Measurements from ENCODE around the gene ARX. TPM values are rescaled to one million over a fixed set of nuclear protein-coding genes. Genes with fewer than 3 reads are reported as not detected.
A peak's percentile ranks its signal among the peaks of the same experiment; 100 is the strongest.

ARX gene
- not detected for total RNA-seq
- under 1 TPM in 2 of 3 donors, not detected in 1; 0.10 to 0.23 TPM for polyA plus RNA-seq

DNA sequence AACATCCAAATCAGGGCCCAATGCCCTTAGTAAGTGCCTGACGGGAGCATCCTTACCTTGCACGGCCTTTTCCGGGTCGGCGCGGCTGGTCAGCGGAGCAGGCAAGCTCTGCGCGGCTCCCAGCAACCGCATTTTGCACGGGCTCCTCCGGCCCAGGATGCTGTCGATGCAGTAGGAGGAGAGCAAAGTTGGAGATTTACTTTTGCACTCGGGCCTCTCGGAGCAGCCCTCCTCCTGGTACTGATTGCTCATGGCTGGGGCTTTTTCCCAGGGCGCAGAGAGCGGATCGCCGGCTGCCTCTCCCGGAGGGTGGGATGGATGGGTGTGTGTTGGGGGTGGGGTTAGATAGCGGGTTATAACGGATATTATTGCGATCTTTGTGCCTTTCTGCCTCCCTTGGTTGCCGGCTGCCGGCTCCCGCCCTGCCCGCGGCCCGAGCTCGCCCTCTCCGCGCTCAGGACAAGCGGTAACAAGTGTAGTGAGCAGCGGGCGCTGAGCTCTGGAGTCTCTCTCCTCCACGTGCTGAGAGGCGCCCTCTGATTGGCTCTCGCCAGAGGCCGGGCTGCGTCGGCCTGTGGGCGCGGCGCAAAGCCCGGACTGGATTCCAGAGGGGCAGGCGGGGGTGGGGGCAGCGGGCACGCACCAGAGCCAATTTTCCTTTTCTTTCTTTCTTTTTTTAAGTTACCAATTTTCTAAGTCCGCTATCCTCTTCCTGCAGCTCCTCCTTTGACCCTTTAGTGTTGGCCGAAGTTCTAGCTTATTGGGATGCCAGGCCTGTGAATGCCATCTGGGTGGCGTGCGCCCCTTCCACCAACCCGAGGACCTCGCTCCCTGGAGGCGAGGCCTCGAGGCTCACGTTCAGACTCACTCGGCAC, at the start of gene ARX:
TSS of gene ARX (minus strand) at position 480 of the 875 bp plus-strand sequence. CDS start at position 252, 228 bp downstream.
- H3K36me3 ChIP-seq = no peaks in the 10 kb centered on the region
- H3K9me3 ChIP-seq = no peaks in the 10 kb centered on the region
- TF ChIP-seq EP300 (IDR thresholded peaks at IDR 0.05) = no peak
- TF ChIP-seq, protein P1, sequence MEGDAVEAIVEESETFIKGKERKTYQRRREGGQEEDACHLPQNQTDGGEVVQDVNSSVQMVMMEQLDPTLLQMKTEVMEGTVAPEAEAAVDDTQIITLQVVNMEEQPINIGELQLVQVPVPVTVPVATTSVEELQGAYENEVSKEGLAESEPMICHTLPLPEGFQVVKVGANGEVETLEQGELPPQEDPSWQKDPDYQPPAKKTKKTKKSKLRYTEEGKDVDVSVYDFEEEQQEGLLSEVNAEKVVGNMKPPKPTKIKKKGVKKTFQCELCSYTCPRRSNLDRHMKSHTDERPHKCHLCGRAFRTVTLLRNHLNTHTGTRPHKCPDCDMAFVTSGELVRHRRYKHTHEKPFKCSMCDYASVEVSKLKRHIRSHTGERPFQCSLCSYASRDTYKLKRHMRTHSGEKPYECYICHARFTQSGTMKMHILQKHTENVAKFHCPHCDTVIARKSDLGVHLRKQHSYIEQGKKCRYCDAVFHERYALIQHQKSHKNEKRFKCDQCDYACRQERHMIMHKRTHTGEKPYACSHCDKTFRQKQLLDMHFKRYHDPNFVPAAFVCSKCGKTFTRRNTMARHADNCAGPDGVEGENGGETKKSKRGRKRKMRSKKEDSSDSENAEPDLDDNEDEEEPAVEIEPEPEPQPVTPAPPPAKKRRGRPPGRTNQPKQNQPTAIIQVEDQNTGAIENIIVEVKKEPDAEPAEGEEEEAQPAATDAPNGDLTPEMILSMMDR (IDR thresholded peaks at IDR 0.05) = no peak
- no peak for TF ChIP-seq POLR2AphosphoS5 (IDR thresholded peaks at IDR 0.05)
- TF ChIP-seq POLR2A (IDR thresholded peaks at IDR 0.05) = no peak
- H3K4me3 ChIP-seq = peak within 1 kb of the TSS in 1 of 4 donors; percentile 10
- intact Hi-C loops (cut with DNase I) = no loop called here
- 4 to 5% methylated on average over 58 of the region's 58 CpGs for WGBS, 2 donors
- H3K4me1 ChIP-seq = peaks cover 0 to 19% (median 15%) of the 10 kb centered on the region in 4 donors
- no peak within 1 kb of the TSS for H3K27ac ChIP-seq
- no peak for DNase-seq
- peaks cover 69 to 97% (median 85%) of the 10 kb centered on the region in 3 donors for H3K27me3 ChIP-seq

DNA sequence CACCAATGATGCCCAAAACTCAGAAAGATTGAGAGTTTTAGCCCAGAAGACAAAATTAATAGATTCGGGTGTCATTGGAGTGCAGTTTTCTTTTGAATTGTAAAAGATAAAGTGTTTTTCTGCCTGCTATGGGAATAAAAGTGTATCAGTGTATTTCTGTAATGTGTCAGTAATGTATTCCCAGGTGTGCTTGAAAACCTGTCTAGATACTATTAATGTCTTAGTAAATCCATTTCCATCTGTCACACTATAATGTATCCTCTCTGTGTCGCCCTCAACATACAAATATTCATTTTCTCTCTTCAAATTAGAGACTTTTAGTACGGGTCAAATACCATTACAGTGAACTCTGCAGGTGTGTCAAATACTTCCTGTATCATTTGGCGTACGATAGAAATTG, 43.5 kb upstream of the ARX start:
- Histone ChIP-seq H3K27me3 (no peaks in the 10 kb centered on the region), H3K36me3 (no peaks in the 10 kb centered on the region), H3K4me1 (no peaks in the 10 kb centered on the region), H3K4me3 (no peak overlapping the region), H3K9me3 (no peaks in the 10 kb centered on the region), H3K27ac (no peak overlapping the region)
- intact Hi-C loops (cut with DNase I) = no loop called here
- TF ChIP-seq EP300 (IDR thresholded peaks at IDR 0.05) (no peak), POLR2A (IDR thresholded peaks at IDR 0.05) (no peak), POLR2AphosphoS5 (IDR thresholded peaks at IDR 0.05) (no peak)
- TF ChIP-seq, protein P1 (IDR thresholded peaks at IDR 0.05) = no peak
- WGBS, 2 donors = 45 to 74% methylated on average over 5 of the region's 5 CpGs
- no peak for DNase-seq

DNA sequence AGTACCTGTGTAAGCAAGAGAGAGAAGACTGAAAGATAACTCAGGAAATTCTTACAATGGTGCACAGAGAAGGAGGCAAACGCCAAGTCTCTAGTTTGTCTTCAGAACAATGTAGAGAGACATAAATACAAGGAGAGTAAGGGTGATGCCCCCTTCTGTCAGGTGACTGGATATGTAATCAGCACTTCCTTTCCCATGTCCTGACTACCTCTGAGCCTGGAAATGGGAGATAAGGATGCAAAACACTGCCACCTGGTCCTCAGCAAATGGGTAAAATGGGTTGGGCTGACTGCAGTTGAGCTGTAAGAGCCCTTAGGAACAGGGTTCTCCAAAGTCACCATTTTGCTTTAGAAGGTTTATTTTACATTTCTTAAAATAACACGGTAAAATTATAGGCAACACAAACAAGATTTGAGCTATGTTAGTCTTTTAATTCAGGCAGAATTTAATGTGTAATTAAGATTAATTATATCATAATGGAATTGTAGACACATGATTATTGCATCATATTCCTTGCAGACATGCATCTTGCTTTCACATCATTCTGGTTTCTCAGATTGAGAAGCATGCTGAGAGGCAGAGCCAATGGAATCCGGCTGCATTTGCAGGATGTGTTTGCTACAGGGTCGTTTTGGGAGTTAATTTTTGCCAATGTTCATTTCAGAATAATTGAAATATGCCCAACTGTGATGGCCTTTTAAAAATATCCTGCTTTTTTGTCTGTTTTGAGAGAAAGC, 37.2 kb upstream of the ARX start:
- H3K27ac ChIP-seq = no peak overlapping the region
- no peak overlapping the region for H3K4me3 ChIP-seq
- intact Hi-C loops (cut with DNase I) = no loop called here
- H3K4me1 ChIP-seq = no peaks in the 10 kb centered on the region
- H3K36me3 ChIP-seq = no peaks in the 10 kb centered on the region
- no peak for DNase-seq
- H3K9me3 ChIP-seq = no peaks in the 10 kb centered on the region
- H3K27me3 ChIP-seq = no peaks in the 10 kb centered on the region
- WGBS, 2 donors = 62 to 70% methylated on average over 4 of the region's 4 CpGs
- no peak for TF ChIP-seq POLR2AphosphoS5 (IDR thresholded peaks at IDR 0.05)
- no peak for TF ChIP-seq POLR2A (IDR thresholded peaks at IDR 0.05)
- TF ChIP-seq EP300 (IDR thresholded peaks at IDR 0.05) = no peak
- TF ChIP-seq, protein P1 (IDR thresholded peaks at IDR 0.05) = no peak

DNA sequence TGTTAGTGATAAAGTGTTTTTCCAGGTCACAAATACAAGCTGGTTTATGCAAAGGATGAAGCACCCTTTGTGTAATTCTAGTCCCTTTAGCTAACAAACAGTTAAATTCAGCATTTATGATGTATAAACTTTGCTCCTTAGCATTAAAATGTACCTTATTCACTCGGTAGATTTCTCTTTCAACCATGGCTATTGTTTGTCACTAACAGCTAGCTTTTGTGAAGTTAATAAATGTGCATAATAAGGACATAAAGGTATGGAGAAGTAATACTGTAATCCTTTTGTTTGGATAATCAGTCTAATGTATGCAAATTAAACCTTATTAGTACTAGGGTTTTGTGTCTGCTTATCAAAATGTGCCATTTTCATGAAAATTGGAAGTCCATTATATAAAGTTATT, 34.2 kb upstream of the ARX start:
- WGBS, 2 donors = 8 to 45% methylated on average over 1 of the region's 1 CpG
- Histone ChIP-seq H3K36me3 (no peaks in the 10 kb centered on the region), H3K4me1 (no peaks in the 10 kb centered on the region), H3K9me3 (no peaks in the 10 kb centered on the region), H3K4me3 (no peak overlapping the region), H3K27me3 (no peaks in the 10 kb centered on the region), H3K27ac (no peak overlapping the region)
- TF ChIP-seq POLR2A (IDR thresholded peaks at IDR 0.05) = no peak
- TF ChIP-seq EP300 (IDR thresholded peaks at IDR 0.05) = no peak
- TF ChIP-seq POLR2AphosphoS5 (IDR thresholded peaks at IDR 0.05) = no peak
- TF ChIP-seq, protein P1 (IDR thresholded peaks at IDR 0.05) = no peak
- DNase-seq = no peak
- intact Hi-C loops (cut with DNase I) = no loop called here
